SK-N-SH (cell line): ENCODE measurements around the gene S100A13. TPM values are rescaled to one million over a fixed set of nuclear protein-coding genes. Genes with fewer than 3 reads are reported as not detected.

ENCODE experiments used
- CTCF ChIA-PET: fragments of 300-600, 350-600 bp; formaldehyde crosslinking; extraction: SDS; loops from one replicate; lab custom pipeline; 2021; lab: Yijun Ruan, JAX
- POLR2A ChIA-PET: fragments of 350-600 bp; sonication (Branson Sonifier 250); formaldehyde crosslinking; extraction: SDS; loops from one replicate; lab custom pipeline; 2020; ENCODE audit warnings: antibody characterized with exemption, inconsistent platforms; lab: Yijun Ruan, JAX
- DNase-seq: peaks from one replicate; pipeline ENCODE4 v3.0.0; 2012
- H2AFZ ChIP-seq: fragments of 200-600 bp; sonication (generic); 2 replicates; pipeline ENCODE4 v1.8.1; 2016; ENCODE audit warnings: antibody characterized with exemption, mild to moderate bottlenecking, low read depth
- H3F3A ChIP-seq: fragments of 200-600 bp; sonication (generic); replicated peaks from 2 replicates; pipeline ENCODE3; 2016; ENCODE audit warnings: antibody characterized with exemption, mild to moderate bottlenecking; ENCODE audit not compliant: insufficient read depth
- H3K27ac ChIP-seq, 2 experiments: fragments of 200-500 bp in 1 of 2; fragments of 200-600 bp in 1 of 2; sonication (Bioruptor generic) in 1 of 2; sonication (generic), shearing (Covaris generic) in 1 of 2; 2 replicates each; pipeline versions ENCODE4 v1.5.1 to v1.6.1; 2014 to 2016; ENCODE audit warnings: low read depth in 2 of 2, inconsistent platforms in 1 of 2, low read length in 1 of 2, mild to moderate bottlenecking in 1 of 2, mixed read lengths in 1 of 2
- H3K27me3 ChIP-seq: fragments of 200-600 bp; sonication (generic), shearing (Covaris generic); 2 replicates; pipeline ENCODE4 v1.6.1; 2016; ENCODE audit warnings: mixed run types; ENCODE audit not compliant: insufficient read depth
- H3K36me3 ChIP-seq, 2 experiments: fragments of 200-500 bp in 1 of 2; fragments of 200-600 bp in 1 of 2; sonication (Bioruptor generic) in 1 of 2; sonication (generic) in 1 of 2; replicated peaks in 1 of 2; 2 replicates each; pipeline versions ENCODE3 to v1.5.1; 2014 to 2016; ENCODE audit warnings: low read length in 1 of 2, mild to moderate bottlenecking in 1 of 2; ENCODE audit not compliant: insufficient read depth in 2 of 2, control insufficient read depth in 1 of 2
- H3K4me1 ChIP-seq, 2 experiments: fragments of 200-500 bp in 1 of 2; fragments of 200-600 bp in 1 of 2; sonication (Bioruptor generic) in 1 of 2; sonication (generic), shearing (Covaris generic) in 1 of 2; 2 replicates each; pipeline versions ENCODE4 v1.5.1 to v1.6.1; 2014 to 2016; ENCODE audit warnings: low read depth in 1 of 2, low read length in 1 of 2, mixed run types in 1 of 2; ENCODE audit not compliant: insufficient read depth in 2 of 2, control insufficient read depth in 1 of 2
- H3K4me2 ChIP-seq: fragments of 200-600 bp; sonication (generic), shearing (Covaris generic); 2 replicates; pipeline ENCODE4 v1.6.1; 2017; ENCODE audit warnings: mixed run types
- H3K4me3 ChIP-seq, 2 experiments: fragments of 200-500 bp in 1 of 2; fragments of 200-600 bp in 1 of 2; sonication (Bioruptor generic) in 1 of 2; sonication (generic), shearing (Covaris generic) in 1 of 2; 2 replicates each; pipeline versions ENCODE4 v1.5.1 to v1.8.1; 2014 to 2016; ENCODE audit warnings: low read depth in 2 of 2, inconsistent platforms in 1 of 2, low read length in 1 of 2, mild to moderate bottlenecking in 1 of 2, mixed read lengths in 1 of 2, moderate library complexity in 1 of 2
- H3K79me2 ChIP-seq: fragments of 200-600 bp; sonication (generic); 2 replicates; pipeline ENCODE4 v1.8.1; 2017; ENCODE audit warnings: mild to moderate bottlenecking; ENCODE audit not compliant: insufficient read depth
- H3K9ac ChIP-seq: fragments of 200-600 bp; sonication (generic); 2 replicates; pipeline ENCODE4 v1.6.1; 2017; ENCODE audit warnings: mixed run types
- H3K9me2 ChIP-seq: fragments of 200-600 bp; sonication (generic); 2 replicates; pipeline ENCODE4 v1.6.1; 2017; ENCODE audit warnings: mixed run types
- H3K9me3 ChIP-seq: fragments of 200-600 bp; sonication (generic); 2 replicates; pipeline ENCODE4 v1.6.1; 2017; ENCODE audit warnings: mixed run types, mild to moderate bottlenecking, moderate library complexity
- H4K20me1 ChIP-seq: fragments of 200-600 bp; sonication (generic); 2 replicates; pipeline ENCODE4 v1.6.1; 2017; ENCODE audit warnings: mild to moderate bottlenecking, mixed run types; ENCODE audit not compliant: insufficient read depth
- GABPA ChIP-seq: IDR thresholded peaks from 2 replicates; pipeline ENCODE4 v1.4.0; 2012; ENCODE audit warnings: low read depth, mild to moderate bottlenecking
- POLR2AphosphoS5 ChIP-seq: IDR thresholded peaks from 2 replicates; pipeline ENCODE4 v1.6.1; 2012; ENCODE audit warnings: low read depth, low read length
- WGBS: methylation state at CpG from one replicate; pipeline ENCODE4 v1.1.6; 2017; ENCODE audit warnings: low lambda C conversion rate; 5-methylcytosine and 5-hydroxymethylcytosine counted together
- polyA plus RNA-seq, 3 experiments: library from polyadenylated mRNA; depleted of rRNA; stranded (reverse); fragments of >200 nt; gene quantifications; 2 replicates each; pipeline ENCODE4 v1.2.3, GENCODE V29; 2012
- TF ChIP-seq, protein P1 (sequence below): IDR thresholded peaks from 2 replicates; pipeline ENCODE4 v1.6.1; 2012; ENCODE audit warnings: mild to moderate bottlenecking, low read depth, low read length, moderate library complexity
- TF ChIP-seq, protein P2 (sequence below): IDR thresholded peaks from 2 replicates; pipeline ENCODE4 v1.4.0; 2012; ENCODE audit warnings: low read depth, borderline replicate concordance
- TF ChIP-seq, protein P3 (sequence below): fragments of 200-600 bp; sonication (generic); IDR thresholded peaks from 2 replicates; pipeline ENCODE4 v1.6.1; 2017; ENCODE audit warnings: antibody characterized with exemption, mild to moderate bottlenecking, moderate library complexity

The S100A13 gene
- polyA plus RNA-seq, 1 of the 3 experiments (the other 2 are of a cell fraction) = 12.3 TPM

GRCh38 chr1:153617663-153618062 is 9.6 kb downstream of the S100A13 start (continued):
- TF ChIP-seq, protein P1, sequence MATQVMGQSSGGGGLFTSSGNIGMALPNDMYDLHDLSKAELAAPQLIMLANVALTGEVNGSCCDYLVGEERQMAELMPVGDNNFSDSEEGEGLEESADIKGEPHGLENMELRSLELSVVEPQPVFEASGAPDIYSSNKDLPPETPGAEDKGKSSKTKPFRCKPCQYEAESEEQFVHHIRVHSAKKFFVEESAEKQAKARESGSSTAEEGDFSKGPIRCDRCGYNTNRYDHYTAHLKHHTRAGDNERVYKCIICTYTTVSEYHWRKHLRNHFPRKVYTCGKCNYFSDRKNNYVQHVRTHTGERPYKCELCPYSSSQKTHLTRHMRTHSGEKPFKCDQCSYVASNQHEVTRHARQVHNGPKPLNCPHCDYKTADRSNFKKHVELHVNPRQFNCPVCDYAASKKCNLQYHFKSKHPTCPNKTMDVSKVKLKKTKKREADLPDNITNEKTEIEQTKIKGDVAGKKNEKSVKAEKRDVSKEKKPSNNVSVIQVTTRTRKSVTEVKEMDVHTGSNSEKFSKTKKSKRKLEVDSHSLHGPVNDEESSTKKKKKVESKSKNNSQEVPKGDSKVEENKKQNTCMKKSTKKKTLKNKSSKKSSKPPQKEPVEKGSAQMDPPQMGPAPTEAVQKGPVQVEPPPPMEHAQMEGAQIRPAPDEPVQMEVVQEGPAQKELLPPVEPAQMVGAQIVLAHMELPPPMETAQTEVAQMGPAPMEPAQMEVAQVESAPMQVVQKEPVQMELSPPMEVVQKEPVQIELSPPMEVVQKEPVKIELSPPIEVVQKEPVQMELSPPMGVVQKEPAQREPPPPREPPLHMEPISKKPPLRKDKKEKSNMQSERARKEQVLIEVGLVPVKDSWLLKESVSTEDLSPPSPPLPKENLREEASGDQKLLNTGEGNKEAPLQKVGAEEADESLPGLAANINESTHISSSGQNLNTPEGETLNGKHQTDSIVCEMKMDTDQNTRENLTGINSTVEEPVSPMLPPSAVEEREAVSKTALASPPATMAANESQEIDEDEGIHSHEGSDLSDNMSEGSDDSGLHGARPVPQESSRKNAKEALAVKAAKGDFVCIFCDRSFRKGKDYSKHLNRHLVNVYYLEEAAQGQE = no peak
- TF ChIP-seq, protein P2, sequence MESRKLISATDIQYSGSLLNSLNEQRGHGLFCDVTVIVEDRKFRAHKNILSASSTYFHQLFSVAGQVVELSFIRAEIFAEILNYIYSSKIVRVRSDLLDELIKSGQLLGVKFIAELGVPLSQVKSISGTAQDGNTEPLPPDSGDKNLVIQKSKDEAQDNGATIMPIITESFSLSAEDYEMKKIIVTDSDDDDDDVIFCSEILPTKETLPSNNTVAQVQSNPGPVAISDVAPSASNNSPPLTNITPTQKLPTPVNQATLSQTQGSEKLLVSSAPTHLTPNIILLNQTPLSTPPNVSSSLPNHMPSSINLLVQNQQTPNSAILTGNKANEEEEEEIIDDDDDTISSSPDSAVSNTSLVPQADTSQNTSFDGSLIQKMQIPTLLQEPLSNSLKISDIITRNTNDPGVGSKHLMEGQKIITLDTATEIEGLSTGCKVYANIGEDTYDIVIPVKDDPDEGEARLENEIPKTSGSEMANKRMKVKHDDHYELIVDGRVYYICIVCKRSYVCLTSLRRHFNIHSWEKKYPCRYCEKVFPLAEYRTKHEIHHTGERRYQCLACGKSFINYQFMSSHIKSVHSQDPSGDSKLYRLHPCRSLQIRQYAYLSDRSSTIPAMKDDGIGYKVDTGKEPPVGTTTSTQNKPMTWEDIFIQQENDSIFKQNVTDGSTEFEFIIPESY = no peak
- no peak for TF ChIP-seq POLR2AphosphoS5

- H2AFZ ChIP-seq = peak overlapping the region; percentile 61; the same call in 1 of the 2 replicates
- H3K9ac ChIP-seq = no peak overlapping the region
- H3K27ac ChIP-seq = no peak overlapping the region
These were observed 10.4 kb downstream of the S100A13 start for GRCh38 chr1:153616917-153617311.

More at GRCh38 chr1:153616917-153617311, 10.4 kb downstream of the S100A13 start:
- Histone ChIP-seq H4K20me1 (no peaks in the 10 kb centered on the region), H3F3A (no peaks in the 10 kb centered on the region), H3K27me3 (no peaks in the 10 kb centered on the region), H3K4me2 (no peak overlapping the region), H3K4me1 (peaks cover 0 to 4% of the 10 kb centered on the region in 2 experiments; a peak in 1 of 4 replicates), H3K36me3 (no peaks in the 10 kb centered on the region), H3K79me2 (peaks cover 15% of the 10 kb centered on the region; the same call in 1 of the 2 replicates), H3K9me3 (no peaks in the 10 kb centered on the region), H3K4me3 (no peak overlapping the region), H3K9me2 (no peaks in the 10 kb centered on the region)
- ChIA-PET CTCF (interaction anchor here (0.9 to 8.0 kb wide), 16 partner anchors 9 to 107 kb away, joined by 3 to 100 read pairs (median 6); partner anchors contain the start of genes CHTOP, S100A1 and S100A13), POLR2A (no interaction called here)
- 100% methylated on average over 1 of the region's 5 CpGs for WGBS
- no peak for TF ChIP-seq GABPA
- TF ChIP-seq, protein P3, sequence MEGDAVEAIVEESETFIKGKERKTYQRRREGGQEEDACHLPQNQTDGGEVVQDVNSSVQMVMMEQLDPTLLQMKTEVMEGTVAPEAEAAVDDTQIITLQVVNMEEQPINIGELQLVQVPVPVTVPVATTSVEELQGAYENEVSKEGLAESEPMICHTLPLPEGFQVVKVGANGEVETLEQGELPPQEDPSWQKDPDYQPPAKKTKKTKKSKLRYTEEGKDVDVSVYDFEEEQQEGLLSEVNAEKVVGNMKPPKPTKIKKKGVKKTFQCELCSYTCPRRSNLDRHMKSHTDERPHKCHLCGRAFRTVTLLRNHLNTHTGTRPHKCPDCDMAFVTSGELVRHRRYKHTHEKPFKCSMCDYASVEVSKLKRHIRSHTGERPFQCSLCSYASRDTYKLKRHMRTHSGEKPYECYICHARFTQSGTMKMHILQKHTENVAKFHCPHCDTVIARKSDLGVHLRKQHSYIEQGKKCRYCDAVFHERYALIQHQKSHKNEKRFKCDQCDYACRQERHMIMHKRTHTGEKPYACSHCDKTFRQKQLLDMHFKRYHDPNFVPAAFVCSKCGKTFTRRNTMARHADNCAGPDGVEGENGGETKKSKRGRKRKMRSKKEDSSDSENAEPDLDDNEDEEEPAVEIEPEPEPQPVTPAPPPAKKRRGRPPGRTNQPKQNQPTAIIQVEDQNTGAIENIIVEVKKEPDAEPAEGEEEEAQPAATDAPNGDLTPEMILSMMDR = no peak
- no peak for DNase-seq
